HG02759 (cell line): ENCODE measurements around the gene CREB3.

Experiments used
- ATAC-seq: cut with Tn5 transposase; IDR thresholded peaks from one replicate; pipeline ENCODE4 v1.9.1; 2021; ENCODE audit warnings: mild to moderate bottlenecking, moderate library complexity; ENCODE audit not compliant: unreplicated experiment

The CREB3 gene

GRCh38 chr9:35700942-35701341 is 31.5 kb upstream of the CREB3 start:
- ATAC-seq, result no peak

- ATAC-seq, result no peak
These were observed 29.8 kb upstream of the CREB3 start for GRCh38 chr9:35702696-35703095.

GRCh38 chr9:35703906-35704672 is 28.4 kb upstream of the CREB3 start:
- ATAC-seq, result no peak

GRCh38 chr9:35705372-35705771 is 27.1 kb upstream of the CREB3 start:
- no peak for ATAC-seq

- no peak for ATAC-seq
These were observed 26.5 kb upstream of the CREB3 start for GRCh38 chr9:35705836-35706430.

GRCh38 chr9:35706951-35707350 is 25.5 kb upstream of the CREB3 start:
- ATAC-seq, result no peak

- no peak for ATAC-seq
These were observed 24.3 kb upstream of the CREB3 start for GRCh38 chr9:35708146-35708545.

- no peak for ATAC-seq
These were observed 21.5 kb upstream of the CREB3 start for GRCh38 chr9:35710818-35711500.

- no peak for ATAC-seq
These were observed 20.7 kb upstream of the CREB3 start for GRCh38 chr9:35711501-35712428.

- no peak for ATAC-seq
These were observed 19.6 kb upstream of the CREB3 start for GRCh38 chr9:35712762-35713400.

GRCh38 chr9:35713578-35713977 is 18.9 kb upstream of the CREB3 start:
- ATAC-seq, result no peak

GRCh38 chr9:35714123-35714522 is 18.3 kb upstream of the CREB3 start:
- ATAC-seq, result no peak

- no peak for ATAC-seq
These were observed 17.8 kb upstream of the CREB3 start for GRCh38 chr9:35714579-35715252.

GRCh38 chr9:35716230-35716629 is 16.2 kb upstream of the CREB3 start:
- no peak for ATAC-seq

GRCh38 chr9:35717132-35717870 is 15.2 kb upstream of the CREB3 start:
- no peak for ATAC-seq

- no peak for ATAC-seq
These were observed 13.6 kb upstream of the CREB3 start for GRCh38 chr9:35718721-35719511.

GRCh38 chr9:35719546-35719945 is 12.9 kb upstream of the CREB3 start:
- ATAC-seq, result no peak

- no peak for ATAC-seq
These were observed 9.0 kb upstream of the CREB3 start for GRCh38 chr9:35723426-35723825.

GRCh38 chr9:35723908-35724307 is 8.6 kb upstream of the CREB3 start:
- ATAC-seq, result no peak
